Hepatocyte (in vitro differentiated cells): ENCODE results near the gene UBASH3A. TPM values are rescaled to one million over a fixed set of nuclear protein-coding genes. Genes with fewer than 3 reads are reported as not detected.

Experiments used
- DNase-seq: peaks from one replicate; pipeline ENCODE4 v3.0.0-alpha.2; 2016; ENCODE audit warnings: low spot score
- H2AFZ ChIP-seq: fragments of 200-600 bp; sonication (generic); 2 replicates; pipeline ENCODE4 v1.6.0; 2016; ENCODE audit warnings: antibody characterized with exemption, mild to moderate bottlenecking
- H3K27ac ChIP-seq: fragments of 200-600 bp; sonication (generic); 2 replicates; pipeline ENCODE4 v1.5.1; 2016; ENCODE audit warnings: mild to moderate bottlenecking
- H3K27me3 ChIP-seq: fragments of 200-600 bp; sonication (generic); 2 replicates; pipeline ENCODE4 v1.6.1; 2016
- H3K36me3 ChIP-seq: fragments of 200-600 bp; sonication (generic); replicated peaks from 2 replicates; pipeline ENCODE4 v1.5.1; 2016; ENCODE audit warnings: low read depth; ENCODE audit not compliant: insufficient read depth
- H3K4me1 ChIP-seq: fragments of 200-600 bp; sonication (generic); 2 replicates; pipeline ENCODE4 v1.5.1; 2016; ENCODE audit warnings: mild to moderate bottlenecking, moderate library complexity; ENCODE audit not compliant: insufficient read depth
- H3K4me2 ChIP-seq: fragments of 200-600 bp; sonication (generic); 2 replicates; pipeline ENCODE4 v1.6.0; 2016
- H3K4me3 ChIP-seq: fragments of 200-600 bp; sonication (generic); 2 replicates; pipeline ENCODE4 v1.5.1; 2016; ENCODE audit warnings: mild to moderate bottlenecking
- H3K79me2 ChIP-seq: fragments of 200-600 bp; sonication (generic); 2 replicates; pipeline ENCODE4 v1.6.0; 2017; ENCODE audit warnings: mild to moderate bottlenecking
- H3K9me2 ChIP-seq: fragments of 200-600 bp; sonication (generic); replicated peaks from 2 replicates; pipeline ENCODE4 v1.6.0; 2017; ENCODE audit warnings: mild to moderate bottlenecking; ENCODE audit not compliant: insufficient read depth
- H3K9me3 ChIP-seq: fragments of 200-600 bp; sonication (generic); 2 replicates; pipeline ENCODE4 v1.5.1; 2016; ENCODE audit warnings: low read depth, mild to moderate bottlenecking
- H4K20me1 ChIP-seq: fragments of 200-600 bp; sonication (generic); 2 replicates; pipeline ENCODE4 v1.6.0; 2016; ENCODE audit warnings: mild to moderate bottlenecking; ENCODE audit not compliant: insufficient read depth, poor library complexity, severe bottlenecking
- CTCF ChIP-seq: fragments of 200-600 bp; sonication (generic); IDR thresholded peaks from 2 replicates; pipeline ENCODE4 v1.5.1; 2016; ENCODE audit warnings: antibody characterized with exemption, mild to moderate bottlenecking; ENCODE audit not compliant: poor library complexity
- EZH2 ChIP-seq: fragments of 200-600 bp; sonication (generic); IDR thresholded peaks from 2 replicates; pipeline ENCODE4 v1.6.1; 2016; ENCODE audit warnings: antibody characterized with exemption, mild to moderate bottlenecking, borderline replicate concordance
- EZH2phosphoT487 ChIP-seq: fragments of 200-600 bp; sonication (generic); IDR thresholded peaks from one replicate; pipeline ENCODE4 v1.6.1; 2018; ENCODE audit warnings: antibody characterized with exemption, mild to moderate bottlenecking, low read depth, moderate library complexity; ENCODE audit not compliant: unreplicated experiment, severe bottlenecking
- WGBS: methylation state at CpG from one replicate; pipeline ENCODE4 v1.1.6; 2016; ENCODE audit warnings: low lambda C conversion rate; ENCODE audit errors: missing lambda C conversion rate; 5-methylcytosine and 5-hydroxymethylcytosine counted together
- polyA plus RNA-seq: library from polyadenylated mRNA; unstranded; fragments of >200 nt; fragmentation: Nextera tagmentation; extraction: Ambion mirVana; gene quantifications from 2 replicates; pipeline ENCODE4 v1.2.1, GENCODE V29; 2016
- total RNA-seq: library from RNA; depleted of rRNA; stranded (reverse); fragments of >200 nt; gene quantifications from 2 replicates; pipeline ENCODE4 v1.2.3, GENCODE V29; 2014

Gene UBASH3A
- total and polyA plus RNA-seq, 2 experiments from 2014 or later = not detected

- Histone ChIP-seq H3K4me1 (peaks cover 6% of the 10 kb centered on the region), H2AFZ (no peak overlapping the region), H3K79me2 (no peaks in the 10 kb centered on the region), H3K9me2 (no peaks in the 10 kb centered on the region), H3K4me3 (no peak overlapping the region), H3K9me3 (no peaks in the 10 kb centered on the region), H3K36me3 (no peaks in the 10 kb centered on the region), H3K4me2 (no peak overlapping the region), H3K27me3 (no peaks in the 10 kb centered on the region), H4K20me1 (no peaks in the 10 kb centered on the region), H3K27ac (no peak overlapping the region)
- DNase-seq = no peak
- 66% methylated on average over 18 of the region's 18 CpGs for WGBS
- TF ChIP-seq EZH2 (no peak), CTCF (no peak), EZH2phosphoT487 (no peak)
These were observed 49.7 kb downstream of the UBASH3A start for GRCh38 chr21:42453224-42453985.

- Histone ChIP-seq H3K27ac (no peak overlapping the region), H3K36me3 (no peaks in the 10 kb centered on the region), H3K9me3 (no peaks in the 10 kb centered on the region), H3K4me2 (no peak overlapping the region), H3K79me2 (no peaks in the 10 kb centered on the region), H3K4me3 (no peak overlapping the region), H2AFZ (no peak overlapping the region), H3K27me3 (no peaks in the 10 kb centered on the region), H3K4me1 (peaks cover 12% of the 10 kb centered on the region), H3K9me2 (no peaks in the 10 kb centered on the region), H4K20me1 (no peaks in the 10 kb centered on the region)
- TF ChIP-seq CTCF = no peak
- TF ChIP-seq EZH2phosphoT487 = no peak
- no peak for TF ChIP-seq EZH2
- no peak for DNase-seq
- 83% methylated on average over 19 of the region's 19 CpGs for WGBS
These were observed 50.4 kb downstream of the UBASH3A start for GRCh38 chr21:42453986-42454570.

DNA sequence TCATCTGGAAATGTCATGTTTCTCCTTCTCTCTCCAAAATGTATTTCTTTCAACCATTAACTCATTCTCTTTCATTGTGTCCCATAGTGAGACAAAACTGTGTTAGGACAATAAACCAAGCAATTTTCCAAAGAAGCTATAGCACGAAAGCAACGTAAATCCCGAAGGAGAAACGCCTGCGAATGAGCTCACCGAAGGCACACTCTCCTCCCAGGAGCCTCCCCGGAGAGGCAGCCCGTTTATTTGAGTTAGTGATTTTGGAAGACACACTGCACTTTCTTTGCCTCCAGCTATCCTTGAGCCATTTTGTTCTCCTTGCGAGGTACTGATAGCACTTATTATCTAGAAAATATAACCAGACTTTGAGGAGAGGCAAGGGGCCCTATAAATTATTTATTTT is 51.1 kb downstream of the UBASH3A start:
- WGBS = 77% methylated on average over 9 of the region's 9 CpGs
- no peak overlapping the region for H3K4me2 ChIP-seq
- no peaks in the 10 kb centered on the region for H3K9me2 ChIP-seq
- no peak overlapping the region for H3K27ac ChIP-seq
- H3K4me1 ChIP-seq = peaks cover 19% of the 10 kb centered on the region
- no peaks in the 10 kb centered on the region for H3K27me3 ChIP-seq
- no peak for DNase-seq
- TF ChIP-seq EZH2 (no peak), CTCF (no peak), EZH2phosphoT487 (no peak)
- no peaks in the 10 kb centered on the region for H3K36me3 ChIP-seq
- H3K9me3 ChIP-seq = no peaks in the 10 kb centered on the region
- H2AFZ ChIP-seq = no peak overlapping the region
- H3K4me3 ChIP-seq = no peak overlapping the region
- no peaks in the 10 kb centered on the region for H3K79me2 ChIP-seq
- H4K20me1 ChIP-seq = no peaks in the 10 kb centered on the region
